BE2C (cell line): ENCODE results near the gene MRPL53.

Experiments used
- DNase-seq: peaks from one replicate; pipeline ENCODE4 v3.0.0-alpha.2; 2020
- H3K27me3 ChIP-seq: fragments of 250-450 bp; sonication (Bioruptor Pico); 2 replicates; pipeline ENCODE4 v1.5.1; 2020; ENCODE audit warnings: mild to moderate bottlenecking
- H3K36me3 ChIP-seq: fragments of 250-450 bp; sonication (Bioruptor Pico); 2 replicates; pipeline ENCODE4 v1.5.1; 2020; ENCODE audit warnings: mild to moderate bottlenecking
- H3K4me1 ChIP-seq: fragments of 250-450 bp; sonication (Bioruptor Pico); 2 replicates; pipeline ENCODE4 v1.5.1; 2020
- H3K4me3 ChIP-seq: 2 replicates; pipeline ENCODE4 v1.5.1; 2011; ENCODE audit warnings: low read depth, low read length
- H3K9me3 ChIP-seq: fragments of 250-450 bp; sonication (Bioruptor Pico); 2 replicates; pipeline ENCODE4 v1.5.1; 2020
- CTCF ChIP-seq: IDR thresholded peaks from 2 replicates; pipeline ENCODE4 v1.5.1; 2012; ENCODE audit warnings: mild to moderate bottlenecking, low read depth, low read length

Gene MRPL53

GRCh38 chr2:74441690-74442482, 30.6 kb downstream of the MRPL53 start, which contains the start of gene RTKN:
Gene RTKN, minus strand, starts transcription at chr2:74441937. Its CDS starts 121 bp downstream, at chr2:74441816.
- Histone ChIP-seq H3K4me1 (peaks cover 3% of the 10 kb centered on the region; the same call in 1 of the 2 replicates), H3K9me3 (no peaks in the 10 kb centered on the region), H3K36me3 (no peaks in the 10 kb centered on the region), H3K27me3 (no peaks in the 10 kb centered on the region), H3K4me3 (peak within 1 kb of the TSS; percentile 69)
- TF ChIP-seq CTCF = no peak
- DNase-seq = no peak

GRCh38 chr2:74441170-74441689, 31.2 kb downstream of the MRPL53 start:
- Histone ChIP-seq H3K27me3 (no peaks in the 10 kb centered on the region), H3K9me3 (no peaks in the 10 kb centered on the region), H3K4me3 (no peak overlapping the region), H3K4me1 (peaks cover 3% of the 10 kb centered on the region; the same call in 1 of the 2 replicates), H3K36me3 (no peaks in the 10 kb centered on the region)
- no peak for DNase-seq
- no peak for TF ChIP-seq CTCF

GRCh38 chr2:74440378-74441169, 31.9 kb downstream of the MRPL53 start:
- Histone ChIP-seq H3K4me3 (peak overlapping the region; percentile 69), H3K9me3 (no peaks in the 10 kb centered on the region), H3K4me1 (peaks cover 3% of the 10 kb centered on the region; the same call in 1 of the 2 replicates), H3K36me3 (no peaks in the 10 kb centered on the region), H3K27me3 (no peaks in the 10 kb centered on the region)
- TF ChIP-seq CTCF = no peak
- peak; percentile 89 for DNase-seq

- DNase-seq = peak; percentile 30
- H3K4me3 ChIP-seq = peak overlapping the region; percentile 69
- no peaks in the 10 kb centered on the region for H3K27me3 ChIP-seq
- TF ChIP-seq CTCF = no peak
- no peaks in the 10 kb centered on the region for H3K9me3 ChIP-seq
- no peaks in the 10 kb centered on the region for H3K36me3 ChIP-seq
- H3K4me1 ChIP-seq = peaks cover 3% of the 10 kb centered on the region; the same call in 1 of the 2 replicates
Observed at GRCh38 chr2:74439803-74440377, 32.6 kb downstream of the MRPL53 start.

- no peak for TF ChIP-seq CTCF
- peak overlapping the region; percentile 69 for H3K4me3 ChIP-seq
- no peaks in the 10 kb centered on the region for H3K27me3 ChIP-seq
- H3K9me3 ChIP-seq = no peaks in the 10 kb centered on the region
- H3K4me1 ChIP-seq = peaks cover 3% of the 10 kb centered on the region; the same call in 1 of the 2 replicates
- H3K36me3 ChIP-seq = no peaks in the 10 kb centered on the region
- DNase-seq = no peak
Observed at GRCh38 chr2:74439373-74439772, 33.1 kb downstream of the MRPL53 start.
